22Rv1 (cell line): ENCODE measurements around the gene PLAAT1.

Experiments used
- ZFX ChIP-seq: fragments of 450-650 bp; IDR thresholded peaks from 2 replicates; pipeline ENCODE4 v1.6.1; 2017; ENCODE audit warnings: antibody characterized with exemption, borderline replicate concordance
- TF ChIP-seq, protein P1 (sequence below): fragments of 450-650 bp; IDR thresholded peaks from 2 replicates; pipeline ENCODE4 v1.5.1; 2017; ENCODE audit warnings: mild to moderate bottlenecking

GRCh38 chr3:193211984-193212383, 29.0 kb upstream of the PLAAT1 start:
- TF ChIP-seq, protein P1, sequence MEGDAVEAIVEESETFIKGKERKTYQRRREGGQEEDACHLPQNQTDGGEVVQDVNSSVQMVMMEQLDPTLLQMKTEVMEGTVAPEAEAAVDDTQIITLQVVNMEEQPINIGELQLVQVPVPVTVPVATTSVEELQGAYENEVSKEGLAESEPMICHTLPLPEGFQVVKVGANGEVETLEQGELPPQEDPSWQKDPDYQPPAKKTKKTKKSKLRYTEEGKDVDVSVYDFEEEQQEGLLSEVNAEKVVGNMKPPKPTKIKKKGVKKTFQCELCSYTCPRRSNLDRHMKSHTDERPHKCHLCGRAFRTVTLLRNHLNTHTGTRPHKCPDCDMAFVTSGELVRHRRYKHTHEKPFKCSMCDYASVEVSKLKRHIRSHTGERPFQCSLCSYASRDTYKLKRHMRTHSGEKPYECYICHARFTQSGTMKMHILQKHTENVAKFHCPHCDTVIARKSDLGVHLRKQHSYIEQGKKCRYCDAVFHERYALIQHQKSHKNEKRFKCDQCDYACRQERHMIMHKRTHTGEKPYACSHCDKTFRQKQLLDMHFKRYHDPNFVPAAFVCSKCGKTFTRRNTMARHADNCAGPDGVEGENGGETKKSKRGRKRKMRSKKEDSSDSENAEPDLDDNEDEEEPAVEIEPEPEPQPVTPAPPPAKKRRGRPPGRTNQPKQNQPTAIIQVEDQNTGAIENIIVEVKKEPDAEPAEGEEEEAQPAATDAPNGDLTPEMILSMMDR = no peak
- TF ChIP-seq ZFX = no peak
